ENCODE measurements around the gene PHF3. TPM values are rescaled to one million over a fixed set of nuclear protein-coding genes. Genes with fewer than 3 reads are reported as not detected.
"Not testable (repeated sequence)": the region's sequence is repeated elsewhere in the genome, so short reads cannot be mapped to it uniquely, and the experiment has no call there.

PHF3 gene
- total and polyA plus RNA-seq, 9 donors: 23.9 to 55.7 (median 32.2) TPM

- no peaks in the 10 kb centered on the region for H3K27me3 ChIP-seq (ENCODE audit: control insufficient read depth, insufficient read depth, low read length)
- H3K36me3 ChIP-seq (ENCODE audit: control insufficient read depth, insufficient read depth, low read length): no peaks in the 10 kb centered on the region
- no peak for DNase-seq
- WGBS (ENCODE audit: insufficient coverage): no CpG with 5 or more reads among the region's 2 CpGs
- no peaks in the 10 kb centered on the region for H3K4me1 ChIP-seq (ENCODE audit: control insufficient read depth, insufficient read depth, low read length)
- no peak overlapping the region for H3K4me3 ChIP-seq (ENCODE audit: low read length)
- H3K27ac ChIP-seq (ENCODE audit: low read length): no peak overlapping the region
- no peaks in the 10 kb centered on the region for H3K9me3 ChIP-seq (replicated peaks; ENCODE audit: control insufficient read depth, low read depth, low read length)
These were observed 96.7 kb downstream of the PHF3 start for GRCh38 chr6:63732336-63732735.

GRCh38 chr6:63734923-63735322 is 99.3 kb downstream of the PHF3 start:
- Histone ChIP-seq H3K4me1 (ENCODE audit: control insufficient read depth, insufficient read depth, low read length) (no peaks in the 10 kb centered on the region), H3K27ac (ENCODE audit: low read length) (no peak overlapping the region), H3K9me3 (replicated peaks; ENCODE audit: control insufficient read depth, low read depth, low read length) (no peaks in the 10 kb centered on the region), H3K36me3 (ENCODE audit: control insufficient read depth, insufficient read depth, low read length) (no peaks in the 10 kb centered on the region), H3K27me3 (ENCODE audit: control insufficient read depth, insufficient read depth, low read length) (no peaks in the 10 kb centered on the region), H3K4me3 (ENCODE audit: low read length) (no peak overlapping the region)
- no peak for DNase-seq
- no CpG with 5 or more reads among the region's 3 CpGs for WGBS (ENCODE audit: insufficient coverage)

GRCh38 chr6:63738190-63738589 is 102.6 kb downstream of the PHF3 start:
- H3K9me3 ChIP-seq (replicated peaks; ENCODE audit: control insufficient read depth, low read depth, low read length); H3K4me3 ChIP-seq (ENCODE audit: low read length); H3K4me1 ChIP-seq (ENCODE audit: control insufficient read depth, insufficient read depth, low read length); H3K27me3 ChIP-seq (ENCODE audit: control insufficient read depth, insufficient read depth, low read length); H3K27ac ChIP-seq (ENCODE audit: low read length); H3K36me3 ChIP-seq (ENCODE audit: control insufficient read depth, insufficient read depth, low read length); DNase-seq: not testable (repeated sequence)
- no CpG with 5 or more reads among the region's 2 CpGs for WGBS (ENCODE audit: insufficient coverage)

- no peak for DNase-seq
- no CpG with 5 or more reads among the region's 1 CpG for WGBS (ENCODE audit: insufficient coverage)
- Histone ChIP-seq H3K27me3 (ENCODE audit: control insufficient read depth, insufficient read depth, low read length) (no peaks in the 10 kb centered on the region), H3K4me1 (ENCODE audit: control insufficient read depth, insufficient read depth, low read length) (no peaks in the 10 kb centered on the region), H3K4me3 (ENCODE audit: low read length) (no peak overlapping the region), H3K27ac (ENCODE audit: low read length) (no peak overlapping the region), H3K9me3 (replicated peaks; ENCODE audit: control insufficient read depth, low read depth, low read length) (no peaks in the 10 kb centered on the region), H3K36me3 (ENCODE audit: control insufficient read depth, insufficient read depth, low read length) (no peaks in the 10 kb centered on the region)
These were observed 103.6 kb downstream of the PHF3 start for GRCh38 chr6:63739094-63739687.

GRCh38 chr6:63740709-63741108 is 105.1 kb downstream of the PHF3 start:
- H3K27ac ChIP-seq (ENCODE audit: low read length): no peak overlapping the region

GRCh38 chr6:63742060-63742459 is 106.5 kb downstream of the PHF3 start:
- DNase-seq: no peak

More at GRCh38 chr6:63740709-63741108, 105.1 kb downstream of the PHF3 start:
- DNase-seq: no peak
- no CpG with 5 or more reads among the region's 2 CpGs for WGBS (ENCODE audit: insufficient coverage)
- Histone ChIP-seq H3K4me1 (ENCODE audit: control insufficient read depth, insufficient read depth, low read length) (no peaks in the 10 kb centered on the region), H3K4me3 (ENCODE audit: low read length) (no peak overlapping the region), H3K36me3 (ENCODE audit: control insufficient read depth, insufficient read depth, low read length) (no peaks in the 10 kb centered on the region), H3K27me3 (ENCODE audit: control insufficient read depth, insufficient read depth, low read length) (no peaks in the 10 kb centered on the region), H3K9me3 (replicated peaks; ENCODE audit: control insufficient read depth, low read depth, low read length) (no peaks in the 10 kb centered on the region)

GRCh38 chr6:63743691-63744090 is 108.1 kb downstream of the PHF3 start:
- H3K27me3 ChIP-seq (ENCODE audit: control insufficient read depth, insufficient read depth, low read length): no peaks in the 10 kb centered on the region
- H3K4me1 ChIP-seq (ENCODE audit: control insufficient read depth, insufficient read depth, low read length): no peaks in the 10 kb centered on the region
- no peaks in the 10 kb centered on the region for H3K36me3 ChIP-seq (ENCODE audit: control insufficient read depth, insufficient read depth, low read length)
- H3K9me3 ChIP-seq (replicated peaks; ENCODE audit: control insufficient read depth, low read depth, low read length): no peaks in the 10 kb centered on the region
- no peak overlapping the region for H3K4me3 ChIP-seq (ENCODE audit: low read length)
- no peak for DNase-seq
- no peak overlapping the region for H3K27ac ChIP-seq (ENCODE audit: low read length)

More at GRCh38 chr6:63742060-63742459, 106.5 kb downstream of the PHF3 start:
- no peak overlapping the region for H3K4me3 ChIP-seq (ENCODE audit: low read length)
- no peaks in the 10 kb centered on the region for H3K36me3 ChIP-seq (ENCODE audit: control insufficient read depth, insufficient read depth, low read length)
- H3K27me3 ChIP-seq (ENCODE audit: control insufficient read depth, insufficient read depth, low read length): no peaks in the 10 kb centered on the region
- no peaks in the 10 kb centered on the region for H3K9me3 ChIP-seq (replicated peaks; ENCODE audit: control insufficient read depth, low read depth, low read length)
- H3K4me1 ChIP-seq (ENCODE audit: control insufficient read depth, insufficient read depth, low read length): no peaks in the 10 kb centered on the region
- no peak overlapping the region for H3K27ac ChIP-seq (ENCODE audit: low read length)

- H3K27me3 ChIP-seq (ENCODE audit: control insufficient read depth, insufficient read depth, low read length): no peaks in the 10 kb centered on the region
- H3K4me3 ChIP-seq (ENCODE audit: low read length): no peak overlapping the region
- H3K4me1 ChIP-seq (ENCODE audit: control insufficient read depth, insufficient read depth, low read length): no peaks in the 10 kb centered on the region
- DNase-seq: no peak
- H3K9me3 ChIP-seq (replicated peaks; ENCODE audit: control insufficient read depth, low read depth, low read length): no peaks in the 10 kb centered on the region
- H3K36me3 ChIP-seq (ENCODE audit: control insufficient read depth, insufficient read depth, low read length): no peaks in the 10 kb centered on the region
- no peak overlapping the region for H3K27ac ChIP-seq (ENCODE audit: low read length)
- no CpG with 5 or more reads among the region's 4 CpGs for WGBS (ENCODE audit: insufficient coverage)
These were observed 109.2 kb downstream of the PHF3 start for GRCh38 chr6:63744810-63745209.

- H3K9me3 ChIP-seq (replicated peaks; ENCODE audit: control insufficient read depth, low read depth, low read length): no peaks in the 10 kb centered on the region
- H3K27me3 ChIP-seq (ENCODE audit: control insufficient read depth, insufficient read depth, low read length): no peaks in the 10 kb centered on the region
- no peaks in the 10 kb centered on the region for H3K4me1 ChIP-seq (ENCODE audit: control insufficient read depth, insufficient read depth, low read length)
- no peak overlapping the region for H3K4me3 ChIP-seq (ENCODE audit: low read length)
- no peak overlapping the region for H3K27ac ChIP-seq (ENCODE audit: low read length)
- H3K36me3 ChIP-seq (ENCODE audit: control insufficient read depth, insufficient read depth, low read length): no peaks in the 10 kb centered on the region
- no peak for DNase-seq
These were observed 110.2 kb downstream of the PHF3 start for GRCh38 chr6:63745784-63746183.

- no peak for DNase-seq
- no CpG with 5 or more reads among the region's 2 CpGs for WGBS (ENCODE audit: insufficient coverage)
- no peaks in the 10 kb centered on the region for H3K36me3 ChIP-seq (ENCODE audit: control insufficient read depth, insufficient read depth, low read length)
These were observed 114.8 kb downstream of the PHF3 start for GRCh38 chr6:63750400-63750799.

GRCh38 chr6:63757275-63757674 is 121.7 kb downstream of the PHF3 start:
- not testable (repeated sequence) for H3K4me1 ChIP-seq (ENCODE audit: control insufficient read depth, insufficient read depth, low read length); H3K36me3 ChIP-seq (ENCODE audit: control insufficient read depth, insufficient read depth, low read length); H3K27me3 ChIP-seq (ENCODE audit: control insufficient read depth, insufficient read depth, low read length)

More at GRCh38 chr6:63750400-63750799, 114.8 kb downstream of the PHF3 start:
- H3K27me3 ChIP-seq (ENCODE audit: control insufficient read depth, insufficient read depth, low read length): no peaks in the 10 kb centered on the region
- H3K4me3 ChIP-seq (ENCODE audit: low read length): no peak overlapping the region
- H3K4me1 ChIP-seq (ENCODE audit: control insufficient read depth, insufficient read depth, low read length): no peaks in the 10 kb centered on the region
- no peak overlapping the region for H3K27ac ChIP-seq (ENCODE audit: low read length)
- H3K9me3 ChIP-seq (replicated peaks; ENCODE audit: control insufficient read depth, low read depth, low read length): no peaks in the 10 kb centered on the region

More at GRCh38 chr6:63757275-63757674, 121.7 kb downstream of the PHF3 start:
- DNase-seq; H3K9me3 ChIP-seq (replicated peaks; ENCODE audit: control insufficient read depth, low read depth, low read length); H3K4me3 ChIP-seq (ENCODE audit: low read length); H3K27ac ChIP-seq (ENCODE audit: low read length): not testable (repeated sequence)

All from muscle of leg (tissue), 11 donors.